NB4 (cell line): ENCODE measurements around the gene UHRF2.

Experiments used
- DNase-seq: peaks from one replicate; pipeline ENCODE4 v3.0.0; 2010; ENCODE audit warnings: low read depth
- H3K4me3 ChIP-seq: one replicate; pipeline ENCODE4 v1.5.1; 2011; ENCODE audit warnings: mild to moderate bottlenecking, low read depth, low read length, moderate library complexity
- MYC ChIP-seq: IDR thresholded peaks from 2 replicates; pipeline ENCODE4 v1.6.1; 2011; ENCODE audit warnings: low read depth, low read length
- POLR2A ChIP-seq: IDR thresholded peaks from 2 replicates; pipeline ENCODE4 v1.6.1; 2011; ENCODE audit warnings: mild to moderate bottlenecking; ENCODE audit not compliant: insufficient read length; ENCODE audit errors: extremely low read depth
- TF ChIP-seq, protein P1 (sequence below): IDR thresholded peaks from one replicate; pipeline ENCODE4 v1.5.1; 2012; ENCODE audit warnings: low read depth, low read length
- TF ChIP-seq, protein P2 (sequence below): IDR thresholded peaks from 2 replicates; pipeline ENCODE4 v1.6.1; 2011; ENCODE audit warnings: low read depth, low read length

The UHRF2 gene

DNA sequence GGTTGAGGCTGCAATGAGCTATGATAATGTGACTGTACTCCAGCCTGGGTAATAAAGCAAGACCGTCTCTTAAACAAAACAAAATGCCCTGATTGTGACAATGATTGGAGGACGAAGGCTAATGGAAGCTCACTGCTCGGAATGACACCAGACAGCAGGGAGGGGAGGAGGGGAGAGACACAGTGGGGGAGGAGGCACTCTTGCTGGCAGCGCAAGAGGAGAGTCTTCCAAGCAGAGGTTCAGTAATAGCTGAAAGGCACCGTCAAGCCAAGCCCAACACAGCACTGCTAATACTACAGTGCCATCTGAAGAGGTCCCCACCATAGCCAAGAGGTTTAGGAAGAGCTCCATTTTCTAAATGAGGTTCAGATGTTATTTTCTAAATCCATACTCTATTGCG lies 130.2 kb downstream of the UHRF2 start:
- DNase-seq = no peak
- TF ChIP-seq, protein P1, sequence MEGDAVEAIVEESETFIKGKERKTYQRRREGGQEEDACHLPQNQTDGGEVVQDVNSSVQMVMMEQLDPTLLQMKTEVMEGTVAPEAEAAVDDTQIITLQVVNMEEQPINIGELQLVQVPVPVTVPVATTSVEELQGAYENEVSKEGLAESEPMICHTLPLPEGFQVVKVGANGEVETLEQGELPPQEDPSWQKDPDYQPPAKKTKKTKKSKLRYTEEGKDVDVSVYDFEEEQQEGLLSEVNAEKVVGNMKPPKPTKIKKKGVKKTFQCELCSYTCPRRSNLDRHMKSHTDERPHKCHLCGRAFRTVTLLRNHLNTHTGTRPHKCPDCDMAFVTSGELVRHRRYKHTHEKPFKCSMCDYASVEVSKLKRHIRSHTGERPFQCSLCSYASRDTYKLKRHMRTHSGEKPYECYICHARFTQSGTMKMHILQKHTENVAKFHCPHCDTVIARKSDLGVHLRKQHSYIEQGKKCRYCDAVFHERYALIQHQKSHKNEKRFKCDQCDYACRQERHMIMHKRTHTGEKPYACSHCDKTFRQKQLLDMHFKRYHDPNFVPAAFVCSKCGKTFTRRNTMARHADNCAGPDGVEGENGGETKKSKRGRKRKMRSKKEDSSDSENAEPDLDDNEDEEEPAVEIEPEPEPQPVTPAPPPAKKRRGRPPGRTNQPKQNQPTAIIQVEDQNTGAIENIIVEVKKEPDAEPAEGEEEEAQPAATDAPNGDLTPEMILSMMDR = no peak
- TF ChIP-seq, protein P2, sequence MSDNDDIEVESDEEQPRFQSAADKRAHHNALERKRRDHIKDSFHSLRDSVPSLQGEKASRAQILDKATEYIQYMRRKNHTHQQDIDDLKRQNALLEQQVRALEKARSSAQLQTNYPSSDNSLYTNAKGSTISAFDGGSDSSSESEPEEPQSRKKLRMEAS = no peak
- no peak for TF ChIP-seq POLR2A
- no peak for TF ChIP-seq MYC

DNA sequence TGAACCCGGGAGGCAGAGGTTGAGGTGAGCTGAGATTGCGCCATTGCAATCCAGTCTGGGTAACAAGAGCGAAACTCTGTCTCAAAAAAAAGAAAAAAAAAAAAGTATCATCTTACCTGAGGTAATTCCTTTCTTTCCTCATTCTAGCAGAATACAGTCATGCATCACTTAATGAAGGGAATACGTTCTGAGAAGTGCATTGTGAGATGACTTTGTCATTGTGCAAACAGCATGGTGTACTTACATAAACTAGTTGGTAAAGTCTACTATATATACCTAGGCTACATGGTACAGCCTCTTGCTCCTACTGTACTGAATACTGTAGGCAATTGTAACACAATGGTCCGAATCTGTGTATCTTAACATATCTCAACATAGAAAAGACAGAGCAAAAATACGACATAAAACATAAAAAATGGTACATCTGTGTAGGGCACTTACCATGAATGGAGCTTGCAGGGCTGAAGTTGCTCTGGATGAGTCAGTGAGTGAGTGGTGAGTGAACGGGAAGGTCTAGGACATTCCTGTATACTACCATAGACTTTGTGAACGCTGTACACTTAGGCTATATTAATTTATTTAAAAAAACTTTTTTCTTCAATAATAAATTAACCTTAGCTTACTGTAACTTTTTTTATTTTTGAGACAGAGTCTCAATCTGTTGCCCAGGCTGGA lies 132.2 kb downstream of the UHRF2 start:
- H3K4me3 ChIP-seq = no peak overlapping the region

More for the DNA sequence above, 130.2 kb downstream of the UHRF2 start:
- H3K4me3 ChIP-seq = no peak overlapping the region

DNA sequence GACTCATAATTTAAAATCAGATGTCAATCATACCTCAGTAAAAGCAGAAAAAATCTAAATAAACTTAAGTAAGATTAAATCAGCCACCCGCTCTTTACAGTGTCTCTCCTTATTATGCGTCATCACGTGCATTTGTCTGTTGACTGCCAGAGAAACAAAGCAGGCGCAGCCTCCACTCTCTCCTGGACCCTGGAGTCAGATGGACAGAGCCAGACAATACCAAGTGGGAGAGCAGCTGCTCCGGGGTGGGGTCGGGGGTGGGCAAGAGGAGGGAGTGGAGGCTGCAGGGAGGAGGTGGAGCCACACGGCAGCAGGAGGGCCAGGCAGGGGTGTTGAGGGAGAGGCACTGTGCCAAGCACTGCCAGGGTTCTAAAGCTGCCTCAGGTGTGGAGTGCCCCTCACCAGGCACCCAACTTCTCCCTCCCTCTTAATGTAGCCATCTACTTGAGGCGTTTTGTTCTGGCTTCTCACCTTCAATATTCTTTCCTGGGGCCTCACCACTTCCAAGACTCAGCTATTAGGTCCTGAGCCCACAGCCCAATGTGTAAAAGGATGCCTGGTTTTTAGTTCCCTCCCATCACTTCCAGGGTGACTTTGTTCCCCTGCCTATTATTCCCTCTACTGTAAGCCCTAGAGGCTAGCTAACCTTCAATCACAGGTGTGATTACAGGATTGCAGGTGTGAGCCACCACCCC lies 136.3 kb downstream of the UHRF2 start:
- DNase-seq = no peak
- TF ChIP-seq MYC = no peak
- TF ChIP-seq, protein P2 = no peak
- TF ChIP-seq POLR2A = no peak
- TF ChIP-seq, protein P1 = no peak

More for the DNA sequence above, 132.2 kb downstream of the UHRF2 start:
- TF ChIP-seq, protein P2 = no peak
- TF ChIP-seq POLR2A (no peak), MYC (no peak)
- no peak for DNase-seq

DNA sequence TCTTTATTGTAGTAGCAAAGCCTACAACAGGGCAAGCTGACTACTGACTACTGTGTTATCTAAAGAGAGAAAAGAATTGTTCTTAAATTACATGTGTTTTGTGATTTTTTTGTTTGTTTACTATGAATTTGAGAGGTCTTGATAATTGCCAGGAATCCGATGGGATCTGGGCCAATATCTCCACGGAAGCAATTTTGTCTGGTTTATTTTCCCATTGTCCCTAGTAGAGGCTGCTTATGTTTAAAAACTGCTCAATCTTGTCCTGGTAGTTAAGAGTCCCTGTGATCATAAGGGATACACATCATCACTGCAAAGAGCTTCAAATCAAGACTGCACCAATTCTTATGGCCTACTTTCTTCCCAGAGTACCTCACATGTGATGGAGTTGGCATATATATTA lies 138.1 kb downstream of the UHRF2 start:
- no peak for DNase-seq

More for the DNA sequence above, 136.3 kb downstream of the UHRF2 start:
- H3K4me3 ChIP-seq = no peak overlapping the region

DNA sequence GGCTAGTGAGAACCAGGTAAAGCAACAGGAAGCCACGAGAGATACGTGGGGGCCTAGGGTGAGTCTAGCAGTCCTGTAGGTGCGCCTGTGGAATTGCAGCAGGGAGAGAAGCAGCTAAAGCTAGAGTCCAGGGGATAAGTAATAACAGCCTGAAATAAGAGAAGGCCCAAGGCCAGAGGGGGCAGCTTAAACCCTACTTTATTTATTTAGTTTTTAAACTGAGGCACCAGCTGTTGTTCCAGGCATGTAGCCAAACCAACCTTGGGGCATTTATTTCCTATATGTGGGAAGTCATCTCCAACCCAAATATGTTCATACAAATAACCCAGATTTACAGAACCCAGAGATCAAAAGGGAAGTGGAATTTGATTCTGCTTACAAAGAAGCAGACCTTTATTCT lies 139.0 kb downstream of the UHRF2 start:
- DNase-seq = no peak
- TF ChIP-seq MYC = no peak
- no peak for TF ChIP-seq POLR2A
- TF ChIP-seq, protein P1 = no peak
- TF ChIP-seq, protein P2 = no peak
- no peak overlapping the region for H3K4me3 ChIP-seq

More for the DNA sequence above, 138.1 kb downstream of the UHRF2 start:
- no peak overlapping the region for H3K4me3 ChIP-seq
- TF ChIP-seq POLR2A (no peak), MYC (no peak)
- TF ChIP-seq, protein P1 = no peak
- TF ChIP-seq, protein P2 = no peak

DNA sequence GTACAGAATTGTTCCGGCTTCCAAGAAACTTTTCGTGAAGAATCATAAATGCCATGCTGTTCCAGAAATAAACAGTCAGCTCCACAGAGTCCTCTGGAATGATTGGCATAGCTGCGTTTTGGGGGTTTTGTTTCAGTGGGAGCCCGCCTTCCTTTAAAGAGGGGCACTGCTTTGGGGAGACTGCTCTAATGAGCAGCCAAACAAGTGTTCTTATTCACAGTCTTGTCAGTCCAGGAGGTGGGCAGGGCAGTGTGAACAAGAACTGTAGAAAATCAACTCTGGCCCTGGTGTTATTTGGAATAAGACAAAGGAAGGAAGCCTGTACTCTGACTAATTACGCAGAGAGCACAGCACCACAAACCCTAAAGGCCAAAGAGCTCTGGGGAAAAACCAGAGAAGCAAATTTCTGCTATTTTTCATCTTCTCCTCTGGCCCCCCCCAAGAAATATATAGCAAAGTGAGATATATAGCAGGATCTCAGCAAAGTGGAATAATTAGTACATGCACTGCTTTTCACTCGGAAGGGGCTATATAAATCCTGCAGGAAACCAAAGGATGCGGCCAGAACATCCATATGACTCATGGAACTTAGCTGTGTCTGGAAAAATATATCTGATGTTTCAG lies 139.6 kb downstream of the UHRF2 start:
- no peak for TF ChIP-seq POLR2A
- no peak for DNase-seq
- H3K4me3 ChIP-seq = no peak overlapping the region
